SK-N-SH (cell line): ENCODE measurements around the gene CETP. TPM values are rescaled to one million over a fixed set of nuclear protein-coding genes. Genes with fewer than 3 reads are reported as not detected.

Experiments used
- CTCF ChIA-PET: fragments of 300-600, 350-600 bp; formaldehyde crosslinking; extraction: SDS; loops from one replicate; lab custom pipeline; 2021; lab: Yijun Ruan, JAX
- POLR2A ChIA-PET: fragments of 350-600 bp; sonication (Branson Sonifier 250); formaldehyde crosslinking; extraction: SDS; loops from one replicate; lab custom pipeline; 2020; ENCODE audit warnings: antibody characterized with exemption, inconsistent platforms; lab: Yijun Ruan, JAX
- DNase-seq: peaks from one replicate; pipeline ENCODE4 v3.0.0; 2012
- H2AFZ ChIP-seq: fragments of 200-600 bp; sonication (generic); 2 replicates; pipeline ENCODE4 v1.8.1; 2016; ENCODE audit warnings: antibody characterized with exemption, mild to moderate bottlenecking, low read depth
- H3F3A ChIP-seq: fragments of 200-600 bp; sonication (generic); replicated peaks from 2 replicates; pipeline ENCODE3; 2016; ENCODE audit warnings: antibody characterized with exemption, mild to moderate bottlenecking; ENCODE audit not compliant: insufficient read depth
- H3K27ac ChIP-seq, 2 experiments: fragments of 200-500 bp in 1 of 2; fragments of 200-600 bp in 1 of 2; sonication (Bioruptor generic) in 1 of 2; sonication (generic), shearing (Covaris generic) in 1 of 2; 2 replicates each; pipeline versions ENCODE4 v1.5.1 to v1.6.1; 2014 to 2016; ENCODE audit warnings: low read depth in 2 of 2, inconsistent platforms in 1 of 2, low read length in 1 of 2, mild to moderate bottlenecking in 1 of 2, mixed read lengths in 1 of 2
- H3K27me3 ChIP-seq: fragments of 200-600 bp; sonication (generic), shearing (Covaris generic); 2 replicates; pipeline ENCODE4 v1.6.1; 2016; ENCODE audit warnings: mixed run types; ENCODE audit not compliant: insufficient read depth
- H3K36me3 ChIP-seq, 2 experiments: fragments of 200-500 bp in 1 of 2; fragments of 200-600 bp in 1 of 2; sonication (Bioruptor generic) in 1 of 2; sonication (generic) in 1 of 2; replicated peaks in 1 of 2; 2 replicates each; pipeline versions ENCODE3 to v1.5.1; 2014 to 2016; ENCODE audit warnings: low read length in 1 of 2, mild to moderate bottlenecking in 1 of 2; ENCODE audit not compliant: insufficient read depth in 2 of 2, control insufficient read depth in 1 of 2
- H3K4me1 ChIP-seq, 2 experiments: fragments of 200-500 bp in 1 of 2; fragments of 200-600 bp in 1 of 2; sonication (Bioruptor generic) in 1 of 2; sonication (generic), shearing (Covaris generic) in 1 of 2; 2 replicates each; pipeline versions ENCODE4 v1.5.1 to v1.6.1; 2014 to 2016; ENCODE audit warnings: low read depth in 1 of 2, low read length in 1 of 2, mixed run types in 1 of 2; ENCODE audit not compliant: insufficient read depth in 2 of 2, control insufficient read depth in 1 of 2
- H3K4me2 ChIP-seq: fragments of 200-600 bp; sonication (generic), shearing (Covaris generic); 2 replicates; pipeline ENCODE4 v1.6.1; 2017; ENCODE audit warnings: mixed run types
- H3K4me3 ChIP-seq, 2 experiments: fragments of 200-500 bp in 1 of 2; fragments of 200-600 bp in 1 of 2; sonication (Bioruptor generic) in 1 of 2; sonication (generic), shearing (Covaris generic) in 1 of 2; 2 replicates each; pipeline versions ENCODE4 v1.5.1 to v1.8.1; 2014 to 2016; ENCODE audit warnings: low read depth in 2 of 2, inconsistent platforms in 1 of 2, low read length in 1 of 2, mild to moderate bottlenecking in 1 of 2, mixed read lengths in 1 of 2, moderate library complexity in 1 of 2
- H3K79me2 ChIP-seq: fragments of 200-600 bp; sonication (generic); 2 replicates; pipeline ENCODE4 v1.8.1; 2017; ENCODE audit warnings: mild to moderate bottlenecking; ENCODE audit not compliant: insufficient read depth
- H3K9ac ChIP-seq: fragments of 200-600 bp; sonication (generic); 2 replicates; pipeline ENCODE4 v1.6.1; 2017; ENCODE audit warnings: mixed run types
- H3K9me2 ChIP-seq: fragments of 200-600 bp; sonication (generic); 2 replicates; pipeline ENCODE4 v1.6.1; 2017; ENCODE audit warnings: mixed run types
- H3K9me3 ChIP-seq: fragments of 200-600 bp; sonication (generic); 2 replicates; pipeline ENCODE4 v1.6.1; 2017; ENCODE audit warnings: mixed run types, mild to moderate bottlenecking, moderate library complexity
- H4K20me1 ChIP-seq: fragments of 200-600 bp; sonication (generic); 2 replicates; pipeline ENCODE4 v1.6.1; 2017; ENCODE audit warnings: mild to moderate bottlenecking, mixed run types; ENCODE audit not compliant: insufficient read depth
- FOSL2 ChIP-seq: IDR thresholded peaks from 2 replicates; pipeline ENCODE4 v1.4.0; 2012; ENCODE audit warnings: low read depth, mild to moderate bottlenecking, moderate library complexity, borderline replicate concordance
- FOXM1 ChIP-seq: IDR thresholded peaks from 2 replicates; pipeline ENCODE4 v1.4.0; 2012; ENCODE audit warnings: low read depth, mild to moderate bottlenecking
- GABPA ChIP-seq: IDR thresholded peaks from 2 replicates; pipeline ENCODE4 v1.4.0; 2012; ENCODE audit warnings: low read depth, mild to moderate bottlenecking
- JUND ChIP-seq: IDR thresholded peaks from 2 replicates; pipeline ENCODE4 v1.4.0; 2012
- NRF1 ChIP-seq: IDR thresholded peaks from 2 replicates; pipeline ENCODE4 v1.6.1; 2012; ENCODE audit warnings: low read depth, mild to moderate bottlenecking, low read length
- POLR2AphosphoS5 ChIP-seq: IDR thresholded peaks from 2 replicates; pipeline ENCODE4 v1.6.1; 2012; ENCODE audit warnings: low read depth, low read length
- SIN3A ChIP-seq: IDR thresholded peaks from 2 replicates; pipeline ENCODE4 v1.6.1; 2012; ENCODE audit warnings: low read depth, mild to moderate bottlenecking, low read length, moderate library complexity, borderline replicate concordance
- SMC3 ChIP-seq: IDR thresholded peaks from 2 replicates; pipeline ENCODE4 v1.6.1; 2012; ENCODE audit warnings: low read depth, low read length, improper control_type of control experiment
- TEAD4 ChIP-seq: IDR thresholded peaks from 2 replicates; pipeline ENCODE4 v1.4.0; 2012; ENCODE audit warnings: mild to moderate bottlenecking, borderline replicate concordance; ENCODE audit not compliant: insufficient read depth
- WGBS: methylation state at CpG from one replicate; pipeline ENCODE4 v1.1.6; 2017; ENCODE audit warnings: low lambda C conversion rate; 5-methylcytosine and 5-hydroxymethylcytosine counted together
- polyA plus RNA-seq, 3 experiments: library from polyadenylated mRNA; depleted of rRNA; stranded (reverse); fragments of >200 nt; gene quantifications; 2 replicates each; pipeline ENCODE4 v1.2.3, GENCODE V29; 2012
- TF ChIP-seq, protein P1 (sequence below): fragments of 150-350 bp; IDR thresholded peaks from 2 replicates; pipeline ENCODE4 v1.6.1; 2017; ENCODE audit warnings: antibody characterized with exemption, low read length, low read depth, borderline replicate concordance
- TF ChIP-seq, protein P2 (sequence below): fragments of 150-350 bp; IDR thresholded peaks from 2 replicates; pipeline ENCODE4 v1.6.1; 2016; ENCODE audit warnings: mild to moderate bottlenecking, low read depth, low read length
- TF ChIP-seq, protein P3 (sequence below): IDR thresholded peaks from 2 replicates; pipeline ENCODE4 v1.4.0; 2012; ENCODE audit warnings: low read depth, borderline replicate concordance
- TF ChIP-seq, protein P4 (sequence below): IDR thresholded peaks from 2 replicates; pipeline ENCODE4; 2012
- TF ChIP-seq, protein P5 (sequence below): IDR thresholded peaks from 2 replicates; pipeline ENCODE4 v1.6.1; 2012; ENCODE audit warnings: mild to moderate bottlenecking, low read depth, low read length, moderate library complexity

The CETP gene
- polyA plus RNA-seq, 1 of the 3 experiments (the other 2 are of a cell fraction) = not detected

DNA sequence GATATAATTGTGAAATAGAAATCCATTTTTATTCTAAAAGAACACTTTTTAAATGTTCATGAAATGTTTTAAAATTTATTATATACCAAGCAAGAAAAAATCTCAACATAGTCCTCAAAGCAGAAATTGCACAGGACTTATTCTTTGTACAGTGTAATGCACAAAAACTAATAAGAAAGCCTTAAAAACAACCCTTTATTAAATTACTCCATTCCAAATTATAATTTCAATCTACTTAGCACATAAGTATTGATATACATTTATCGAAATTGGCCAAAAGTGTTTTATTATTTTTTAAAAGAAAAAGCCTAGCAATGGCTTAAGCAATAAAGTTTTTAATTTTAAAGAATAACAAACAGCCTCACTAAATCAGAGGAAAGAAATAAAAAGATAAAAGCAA is 46.7 kb downstream of the CETP start:
- H3K9me3 ChIP-seq = no peaks in the 10 kb centered on the region
- no peak for DNase-seq
- no peak overlapping the region for H3K9ac ChIP-seq
- H3K4me3 ChIP-seq = no peak overlapping the region
- H3K27me3 ChIP-seq = no peaks in the 10 kb centered on the region
- H3F3A ChIP-seq = peaks cover 5% of the 10 kb centered on the region
- H3K9me2 ChIP-seq = no peaks in the 10 kb centered on the region
- TF ChIP-seq, protein P1, sequence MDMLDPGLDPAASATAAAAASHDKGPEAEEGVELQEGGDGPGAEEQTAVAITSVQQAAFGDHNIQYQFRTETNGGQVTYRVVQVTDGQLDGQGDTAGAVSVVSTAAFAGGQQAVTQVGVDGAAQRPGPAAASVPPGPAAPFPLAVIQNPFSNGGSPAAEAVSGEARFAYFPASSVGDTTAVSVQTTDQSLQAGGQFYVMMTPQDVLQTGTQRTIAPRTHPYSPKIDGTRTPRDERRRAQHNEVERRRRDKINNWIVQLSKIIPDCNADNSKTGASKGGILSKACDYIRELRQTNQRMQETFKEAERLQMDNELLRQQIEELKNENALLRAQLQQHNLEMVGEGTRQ = no peak
- TF ChIP-seq NRF1 (no peak), GABPA (no peak), SMC3 (no peak), FOXM1 (no peak), JUND (no peak), POLR2AphosphoS5 (no peak)
- TF ChIP-seq, protein P2, sequence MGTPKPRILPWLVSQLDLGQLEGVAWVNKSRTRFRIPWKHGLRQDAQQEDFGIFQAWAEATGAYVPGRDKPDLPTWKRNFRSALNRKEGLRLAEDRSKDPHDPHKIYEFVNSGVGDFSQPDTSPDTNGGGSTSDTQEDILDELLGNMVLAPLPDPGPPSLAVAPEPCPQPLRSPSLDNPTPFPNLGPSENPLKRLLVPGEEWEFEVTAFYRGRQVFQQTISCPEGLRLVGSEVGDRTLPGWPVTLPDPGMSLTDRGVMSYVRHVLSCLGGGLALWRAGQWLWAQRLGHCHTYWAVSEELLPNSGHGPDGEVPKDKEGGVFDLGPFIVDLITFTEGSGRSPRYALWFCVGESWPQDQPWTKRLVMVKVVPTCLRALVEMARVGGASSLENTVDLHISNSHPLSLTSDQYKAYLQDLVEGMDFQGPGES = no peak
- TF ChIP-seq, protein P3, sequence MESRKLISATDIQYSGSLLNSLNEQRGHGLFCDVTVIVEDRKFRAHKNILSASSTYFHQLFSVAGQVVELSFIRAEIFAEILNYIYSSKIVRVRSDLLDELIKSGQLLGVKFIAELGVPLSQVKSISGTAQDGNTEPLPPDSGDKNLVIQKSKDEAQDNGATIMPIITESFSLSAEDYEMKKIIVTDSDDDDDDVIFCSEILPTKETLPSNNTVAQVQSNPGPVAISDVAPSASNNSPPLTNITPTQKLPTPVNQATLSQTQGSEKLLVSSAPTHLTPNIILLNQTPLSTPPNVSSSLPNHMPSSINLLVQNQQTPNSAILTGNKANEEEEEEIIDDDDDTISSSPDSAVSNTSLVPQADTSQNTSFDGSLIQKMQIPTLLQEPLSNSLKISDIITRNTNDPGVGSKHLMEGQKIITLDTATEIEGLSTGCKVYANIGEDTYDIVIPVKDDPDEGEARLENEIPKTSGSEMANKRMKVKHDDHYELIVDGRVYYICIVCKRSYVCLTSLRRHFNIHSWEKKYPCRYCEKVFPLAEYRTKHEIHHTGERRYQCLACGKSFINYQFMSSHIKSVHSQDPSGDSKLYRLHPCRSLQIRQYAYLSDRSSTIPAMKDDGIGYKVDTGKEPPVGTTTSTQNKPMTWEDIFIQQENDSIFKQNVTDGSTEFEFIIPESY = no peak
- H3K4me2 ChIP-seq = no peak overlapping the region
- no peaks in the 10 kb centered on the region for H3K36me3 ChIP-seq
- ChIA-PET POLR2A (no interaction called here), CTCF (no interaction called here)
- no peaks in the 10 kb centered on the region for H4K20me1 ChIP-seq
- 98% methylated on average over 1 of the region's 1 CpG for WGBS
- H2AFZ ChIP-seq = no peak overlapping the region
- H3K27ac ChIP-seq = no peak overlapping the region
- peaks cover 0 to 9% of the 10 kb centered on the region in 2 experiments; a peak in 1 of 4 replicates for H3K4me1 ChIP-seq
- no peaks in the 10 kb centered on the region; the same call in 1 of the 2 replicates for H3K79me2 ChIP-seq

DNA sequence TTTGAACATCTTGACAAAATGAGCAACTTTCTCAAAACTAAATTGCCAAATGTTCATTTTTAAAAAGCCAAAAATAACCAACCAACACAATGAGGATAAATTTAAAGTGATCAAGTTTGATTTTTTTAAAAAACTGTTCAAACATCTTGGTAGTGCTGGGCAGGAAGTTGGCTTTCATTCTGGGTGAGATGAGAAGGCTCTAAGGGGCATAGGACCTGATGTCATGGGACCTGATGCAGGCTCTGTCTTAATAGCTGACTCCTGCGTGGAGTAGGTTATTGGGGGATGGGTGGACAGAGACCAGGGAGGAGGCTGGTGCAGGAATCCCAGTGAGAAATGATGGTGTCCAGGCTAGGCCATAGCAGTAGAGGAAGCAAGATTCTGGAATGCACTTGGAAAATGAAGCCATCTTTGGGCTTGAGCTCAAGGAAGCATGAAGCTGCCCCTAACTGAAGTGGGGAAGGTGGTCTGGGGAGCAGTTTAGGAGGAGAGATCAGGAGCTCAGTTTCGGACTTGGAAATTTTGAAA is 48.0 kb downstream of the CETP start:
- Histone ChIP-seq H3K9me3 (no peaks in the 10 kb centered on the region), H3F3A (peaks cover 5% of the 10 kb centered on the region), H3K79me2 (no peaks in the 10 kb centered on the region; the same call in 1 of the 2 replicates), H3K27ac (no peak overlapping the region), H3K9me2 (no peaks in the 10 kb centered on the region), H3K4me2 (no peak overlapping the region), H3K9ac (no peak overlapping the region), H2AFZ (no peak overlapping the region), H3K4me3 (no peak overlapping the region), H3K27me3 (no peaks in the 10 kb centered on the region), H4K20me1 (no peaks in the 10 kb centered on the region), H3K36me3 (no peaks in the 10 kb centered on the region), H3K4me1 (peaks cover 0 to 9% of the 10 kb centered on the region in 2 experiments; a peak in 1 of 4 replicates)
- POLR2A ChIA-PET = no interaction called here
- no peak for DNase-seq
- 90% methylated on average over 2 of the region's 2 CpGs for WGBS
- CTCF ChIA-PET = interaction anchor here (1.1 kb wide), 1 partner anchor 20 kb away, joined by 5 read pairs; no protein-coding TSS in a partner anchor
- TF ChIP-seq POLR2AphosphoS5 (no peak), JUND (no peak), FOXM1 (no peak), FOSL2 (no peak), GABPA (no peak), SIN3A (no peak), TEAD4 (no peak)
- TF ChIP-seq, protein P4, sequence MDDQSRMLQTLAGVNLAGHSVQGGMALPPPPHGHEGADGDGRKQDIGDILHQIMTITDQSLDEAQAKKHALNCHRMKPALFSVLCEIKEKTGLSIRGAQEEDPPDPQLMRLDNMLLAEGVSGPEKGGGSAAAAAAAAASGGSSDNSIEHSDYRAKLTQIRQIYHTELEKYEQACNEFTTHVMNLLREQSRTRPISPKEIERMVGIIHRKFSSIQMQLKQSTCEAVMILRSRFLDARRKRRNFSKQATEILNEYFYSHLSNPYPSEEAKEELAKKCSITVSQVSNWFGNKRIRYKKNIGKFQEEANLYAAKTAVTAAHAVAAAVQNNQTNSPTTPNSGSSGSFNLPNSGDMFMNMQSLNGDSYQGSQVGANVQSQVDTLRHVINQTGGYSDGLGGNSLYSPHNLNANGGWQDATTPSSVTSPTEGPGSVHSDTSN = no peak
- TF ChIP-seq, protein P5, sequence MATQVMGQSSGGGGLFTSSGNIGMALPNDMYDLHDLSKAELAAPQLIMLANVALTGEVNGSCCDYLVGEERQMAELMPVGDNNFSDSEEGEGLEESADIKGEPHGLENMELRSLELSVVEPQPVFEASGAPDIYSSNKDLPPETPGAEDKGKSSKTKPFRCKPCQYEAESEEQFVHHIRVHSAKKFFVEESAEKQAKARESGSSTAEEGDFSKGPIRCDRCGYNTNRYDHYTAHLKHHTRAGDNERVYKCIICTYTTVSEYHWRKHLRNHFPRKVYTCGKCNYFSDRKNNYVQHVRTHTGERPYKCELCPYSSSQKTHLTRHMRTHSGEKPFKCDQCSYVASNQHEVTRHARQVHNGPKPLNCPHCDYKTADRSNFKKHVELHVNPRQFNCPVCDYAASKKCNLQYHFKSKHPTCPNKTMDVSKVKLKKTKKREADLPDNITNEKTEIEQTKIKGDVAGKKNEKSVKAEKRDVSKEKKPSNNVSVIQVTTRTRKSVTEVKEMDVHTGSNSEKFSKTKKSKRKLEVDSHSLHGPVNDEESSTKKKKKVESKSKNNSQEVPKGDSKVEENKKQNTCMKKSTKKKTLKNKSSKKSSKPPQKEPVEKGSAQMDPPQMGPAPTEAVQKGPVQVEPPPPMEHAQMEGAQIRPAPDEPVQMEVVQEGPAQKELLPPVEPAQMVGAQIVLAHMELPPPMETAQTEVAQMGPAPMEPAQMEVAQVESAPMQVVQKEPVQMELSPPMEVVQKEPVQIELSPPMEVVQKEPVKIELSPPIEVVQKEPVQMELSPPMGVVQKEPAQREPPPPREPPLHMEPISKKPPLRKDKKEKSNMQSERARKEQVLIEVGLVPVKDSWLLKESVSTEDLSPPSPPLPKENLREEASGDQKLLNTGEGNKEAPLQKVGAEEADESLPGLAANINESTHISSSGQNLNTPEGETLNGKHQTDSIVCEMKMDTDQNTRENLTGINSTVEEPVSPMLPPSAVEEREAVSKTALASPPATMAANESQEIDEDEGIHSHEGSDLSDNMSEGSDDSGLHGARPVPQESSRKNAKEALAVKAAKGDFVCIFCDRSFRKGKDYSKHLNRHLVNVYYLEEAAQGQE = no peak
- TF ChIP-seq, protein P2 = no peak
- TF ChIP-seq, protein P1 = no peak
